ENCODE data around the gene ROBO2.

Gene ROBO2

DNA sequence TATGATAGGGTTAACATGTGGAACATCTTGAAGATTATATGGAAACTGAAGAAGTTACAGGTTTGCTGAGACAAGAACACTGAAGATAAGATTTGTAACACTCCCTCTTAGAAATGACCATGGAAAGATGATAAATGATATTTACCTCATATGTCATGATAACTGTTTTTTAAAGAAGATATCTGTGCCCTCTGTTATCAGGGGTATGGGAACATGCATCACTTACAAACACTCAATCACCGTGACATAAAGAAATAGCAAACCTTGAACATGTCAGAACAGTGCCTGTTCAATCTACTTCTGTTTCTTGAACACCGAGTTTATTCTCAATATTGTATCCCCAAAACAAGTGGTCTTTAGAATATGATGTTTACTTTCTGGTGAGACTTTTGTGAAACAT lies 149.4 kb downstream of the ROBO2 start:
- Histone ChIP-seq H3K27me3 (ENCODE audit: insufficient read depth, low read length) (no peaks in the 10 kb centered on the region), H2AFZ (ENCODE audit: low read depth, low read length) (no peak overlapping the region), H3K9me3 (ENCODE audit: low read length) (no peaks in the 10 kb centered on the region), H3K4me1 (ENCODE audit: insufficient read depth, low read length) (no peaks in the 10 kb centered on the region), H3K4me3 (ENCODE audit: low read length) (no peak overlapping the region), H3K36me3 (ENCODE audit: insufficient read depth, low read length) (no peaks in the 10 kb centered on the region)

DNA sequence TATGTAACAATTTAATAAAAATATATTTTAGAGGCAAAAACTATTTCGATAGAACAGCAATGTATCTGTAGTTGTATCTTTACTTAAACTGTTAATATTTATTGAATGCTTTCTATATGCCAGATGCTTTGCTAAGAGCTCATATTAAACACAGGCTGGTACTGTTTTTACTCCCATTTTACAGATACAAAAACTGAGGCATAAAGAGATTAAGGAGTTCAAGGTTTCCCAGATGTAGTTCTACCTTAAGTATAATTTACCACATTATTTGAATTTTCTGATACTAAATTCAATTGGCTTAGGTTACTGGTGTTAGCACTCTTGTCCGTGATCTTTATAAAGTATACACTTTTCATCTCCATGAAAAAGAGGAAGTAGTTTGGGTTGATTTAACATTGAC lies 149.8 kb downstream of the ROBO2 start:
- no peak overlapping the region for H3K4me3 ChIP-seq (ENCODE audit: low read length)

DNA sequence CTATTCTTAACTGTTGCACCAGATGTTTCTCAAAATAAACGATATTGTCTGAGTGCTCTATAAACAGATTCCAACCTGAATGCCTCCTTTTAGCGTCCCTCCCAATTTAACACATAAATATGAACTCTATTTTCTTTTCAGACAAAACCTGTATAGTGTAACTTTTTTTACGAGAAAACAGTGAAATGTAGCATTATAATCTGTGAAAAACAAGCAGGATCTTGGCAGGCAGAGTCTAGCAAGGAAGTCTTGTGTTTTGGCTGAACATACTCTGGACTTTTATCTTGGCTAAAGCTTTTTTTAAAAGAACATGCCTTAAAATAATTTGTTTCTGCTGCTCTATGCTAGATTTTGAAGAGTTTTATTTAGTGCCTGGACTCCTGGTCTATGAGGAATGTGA lies 150.5 kb downstream of the ROBO2 start:
- H2AFZ ChIP-seq (ENCODE audit: low read depth, low read length): no peak overlapping the region
- H3K4me3 ChIP-seq (ENCODE audit: low read length): no peak overlapping the region
- no peaks in the 10 kb centered on the region for H3K4me1 ChIP-seq (ENCODE audit: insufficient read depth, low read length)
- H3K36me3 ChIP-seq (ENCODE audit: insufficient read depth, low read length): no peaks in the 10 kb centered on the region
- H3K27me3 ChIP-seq (ENCODE audit: insufficient read depth, low read length): no peaks in the 10 kb centered on the region
- H3K9me3 ChIP-seq (ENCODE audit: low read length): no peaks in the 10 kb centered on the region

More for the DNA sequence above, 149.8 kb downstream of the ROBO2 start:
- no peaks in the 10 kb centered on the region for H3K27me3 ChIP-seq (ENCODE audit: insufficient read depth, low read length)
- H2AFZ ChIP-seq (ENCODE audit: low read depth, low read length): no peak overlapping the region
- no peaks in the 10 kb centered on the region for H3K36me3 ChIP-seq (ENCODE audit: insufficient read depth, low read length)
- H3K9me3 ChIP-seq (ENCODE audit: low read length): no peaks in the 10 kb centered on the region
- H3K4me1 ChIP-seq (ENCODE audit: insufficient read depth, low read length): no peaks in the 10 kb centered on the region

DNA sequence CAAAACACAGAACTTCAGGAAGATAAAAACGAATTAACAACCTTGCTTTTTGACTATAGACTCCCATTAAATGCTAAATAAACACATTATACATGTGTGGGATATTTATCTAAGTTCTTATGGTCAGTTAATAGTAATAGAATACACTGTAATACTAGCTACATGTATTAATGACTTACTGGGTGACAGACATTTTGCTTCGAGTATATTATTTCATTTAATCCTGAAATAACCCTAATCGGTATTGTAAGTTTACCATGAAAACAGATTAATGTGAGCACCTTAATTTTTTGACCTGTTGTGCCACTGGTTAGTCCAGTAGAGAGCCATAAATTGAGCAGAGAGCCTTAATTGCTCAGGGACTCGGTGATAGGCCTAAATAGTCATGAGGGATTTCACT lies 151.1 kb downstream of the ROBO2 start:
- H3K9me3 ChIP-seq (ENCODE audit: low read length): no peaks in the 10 kb centered on the region
- no peak overlapping the region for H2AFZ ChIP-seq (ENCODE audit: low read depth, low read length)
- no peaks in the 10 kb centered on the region for H3K4me1 ChIP-seq (ENCODE audit: insufficient read depth, low read length)
- no peaks in the 10 kb centered on the region for H3K27me3 ChIP-seq (ENCODE audit: insufficient read depth, low read length)
- no peaks in the 10 kb centered on the region for H3K36me3 ChIP-seq (ENCODE audit: insufficient read depth, low read length)
- no peak overlapping the region for H3K4me3 ChIP-seq (ENCODE audit: low read length)

DNA sequence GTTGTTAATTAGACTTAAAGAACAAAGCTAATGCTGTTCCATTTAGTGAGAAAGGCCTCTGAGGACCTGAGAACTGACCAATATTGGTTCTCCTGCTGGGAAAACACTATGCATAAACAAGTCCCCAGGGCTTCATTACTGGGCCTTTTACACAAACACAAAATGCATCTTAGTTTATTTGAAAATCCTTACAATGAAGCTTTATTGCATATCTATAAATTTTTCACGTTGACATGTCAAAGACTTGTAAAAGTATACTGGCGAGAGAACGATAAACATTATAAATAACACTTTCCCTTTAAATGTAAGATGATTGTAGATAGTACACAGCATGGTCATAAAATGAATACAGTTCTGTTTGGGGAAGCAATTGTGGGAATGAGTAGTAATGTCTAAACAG lies 151.7 kb downstream of the ROBO2 start:
- Histone ChIP-seq H3K27me3 (ENCODE audit: insufficient read depth, low read length) (no peaks in the 10 kb centered on the region), H3K4me3 (ENCODE audit: low read length) (no peak overlapping the region), H3K4me1 (ENCODE audit: insufficient read depth, low read length) (no peaks in the 10 kb centered on the region)

DNA sequence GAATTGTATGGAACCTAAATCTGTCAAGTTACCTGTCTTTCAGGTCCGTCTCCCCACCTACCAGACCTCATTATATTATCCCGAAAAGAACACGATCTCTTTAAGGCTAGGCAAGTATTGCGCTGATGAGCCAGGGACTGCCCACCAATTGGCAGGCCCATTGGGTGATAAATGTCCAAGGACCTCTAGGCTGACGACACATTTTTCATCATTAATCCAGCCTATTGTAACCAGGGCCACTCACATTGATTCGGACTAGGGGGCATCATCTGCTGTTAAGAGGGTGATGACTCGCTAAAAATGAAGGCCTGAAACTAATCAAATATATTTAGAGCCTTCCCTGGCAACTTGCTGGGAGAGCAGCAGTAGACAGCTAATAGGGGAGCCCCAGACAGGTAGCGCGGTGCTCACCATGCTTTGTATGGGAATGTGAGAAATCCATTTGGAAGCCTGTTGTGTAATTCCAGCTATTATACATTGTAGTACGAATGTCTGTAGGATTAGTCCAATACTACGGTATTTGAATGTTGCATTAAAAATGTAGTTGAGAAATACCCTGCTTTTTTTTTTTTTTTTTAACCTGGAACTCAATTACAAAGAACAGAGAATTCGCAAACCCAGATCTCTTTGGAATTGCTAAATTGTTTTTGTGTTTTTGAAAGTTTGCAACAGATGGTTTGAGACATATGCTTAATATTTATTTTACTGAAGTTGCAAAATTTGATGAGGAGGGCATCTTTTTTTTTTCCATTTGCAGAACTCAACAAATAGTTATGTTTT lies 156.1 kb downstream of the ROBO2 start:
- Histone ChIP-seq H2AFZ (ENCODE audit: low read depth, low read length) (no peak overlapping the region), H3K27me3 (ENCODE audit: insufficient read depth, low read length) (no peaks in the 10 kb centered on the region), H3K36me3 (ENCODE audit: insufficient read depth, low read length) (no peaks in the 10 kb centered on the region), H3K4me1 (ENCODE audit: insufficient read depth, low read length) (no peaks in the 10 kb centered on the region), H3K9me3 (ENCODE audit: low read length) (no peaks in the 10 kb centered on the region), H3K4me3 (ENCODE audit: low read length) (no peak overlapping the region)

More for the DNA sequence above, 151.7 kb downstream of the ROBO2 start:
- Histone ChIP-seq H3K9me3 (ENCODE audit: low read length) (no peaks in the 10 kb centered on the region), H2AFZ (ENCODE audit: low read depth, low read length) (no peak overlapping the region), H3K36me3 (ENCODE audit: insufficient read depth, low read length) (no peaks in the 10 kb centered on the region)

DNA sequence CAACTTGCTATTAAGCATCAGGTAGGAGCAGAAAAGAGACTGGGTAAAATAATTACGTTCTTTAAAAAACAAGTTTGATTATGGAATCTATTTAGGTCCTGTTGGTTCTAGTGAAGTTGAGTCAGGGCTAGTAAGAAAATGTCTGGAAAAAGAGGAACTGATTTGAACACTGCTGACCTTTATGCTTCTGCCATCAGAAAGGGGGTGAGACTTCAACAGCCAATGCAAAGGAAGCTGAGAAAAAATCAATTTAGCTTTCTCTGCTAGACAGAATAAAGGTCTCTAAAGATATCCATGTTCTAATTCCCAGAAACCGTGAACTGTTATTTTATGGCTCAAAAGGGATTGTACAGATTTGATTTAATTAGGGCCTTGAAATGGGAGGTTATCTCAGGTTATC lies 157.5 kb downstream of the ROBO2 start:
- no peak overlapping the region for H2AFZ ChIP-seq (ENCODE audit: low read depth, low read length)
- H3K4me1 ChIP-seq (ENCODE audit: insufficient read depth, low read length): no peaks in the 10 kb centered on the region
- no peak overlapping the region for H3K4me3 ChIP-seq (ENCODE audit: low read length)
- no peaks in the 10 kb centered on the region for H3K9me3 ChIP-seq (ENCODE audit: low read length)
- H3K27me3 ChIP-seq (ENCODE audit: insufficient read depth, low read length): no peaks in the 10 kb centered on the region
- H3K36me3 ChIP-seq (ENCODE audit: insufficient read depth, low read length): no peaks in the 10 kb centered on the region

DNA sequence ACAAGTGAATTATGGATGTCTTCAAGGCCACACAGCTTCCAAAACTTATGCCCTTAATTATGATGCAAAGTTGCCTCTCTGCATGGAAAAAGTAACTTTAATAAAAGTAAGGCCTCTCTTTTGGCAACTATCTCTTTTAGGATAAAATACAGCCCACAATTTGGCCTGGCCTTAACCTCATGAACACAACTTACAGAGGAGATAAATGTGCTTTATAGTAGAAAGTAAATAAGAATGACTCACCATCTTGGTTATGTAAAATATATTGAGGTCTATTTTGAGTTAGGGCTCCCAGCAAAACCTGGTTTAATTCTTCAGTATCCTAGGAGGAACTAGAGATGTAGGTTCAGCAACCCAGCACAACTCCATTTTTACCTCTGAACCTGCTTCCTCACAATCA lies 164.0 kb downstream of the ROBO2 start:
- Histone ChIP-seq H3K36me3 (ENCODE audit: insufficient read depth, low read length) (no peaks in the 10 kb centered on the region), H3K27me3 (ENCODE audit: insufficient read depth, low read length) (no peaks in the 10 kb centered on the region), H2AFZ (ENCODE audit: low read depth, low read length) (no peak overlapping the region), H3K4me1 (ENCODE audit: insufficient read depth, low read length) (no peaks in the 10 kb centered on the region), H3K4me3 (ENCODE audit: low read length) (no peak overlapping the region), H3K9me3 (ENCODE audit: low read length) (no peaks in the 10 kb centered on the region)

DNA sequence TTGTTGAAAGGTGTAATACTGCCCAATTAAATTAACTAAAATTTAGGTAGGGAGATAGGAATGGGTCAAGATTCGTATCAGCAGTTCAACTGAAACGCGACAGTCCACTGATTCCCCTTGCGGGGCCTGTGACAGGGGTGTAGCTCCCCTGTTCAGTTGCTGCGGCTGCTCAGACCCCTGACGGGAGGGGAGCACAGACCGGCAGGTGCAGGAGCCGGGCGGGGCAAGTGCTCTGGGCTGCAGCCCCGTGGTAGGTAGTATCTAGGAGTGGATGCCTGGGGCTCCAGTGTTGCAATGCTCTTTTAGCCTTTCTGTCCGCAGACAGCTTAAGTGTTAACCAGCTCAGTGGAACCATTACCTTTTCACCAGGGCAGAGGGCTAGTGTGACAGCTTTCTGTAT lies 164.9 kb downstream of the ROBO2 start:
- Histone ChIP-seq H3K9me3 (ENCODE audit: low read length) (no peaks in the 10 kb centered on the region), H2AFZ (ENCODE audit: low read depth, low read length) (no peak overlapping the region), H3K27me3 (ENCODE audit: insufficient read depth, low read length) (no peaks in the 10 kb centered on the region), H3K36me3 (ENCODE audit: insufficient read depth, low read length) (no peaks in the 10 kb centered on the region), H3K4me1 (ENCODE audit: insufficient read depth, low read length) (no peaks in the 10 kb centered on the region), H3K4me3 (ENCODE audit: low read length) (no peak overlapping the region)

DNA sequence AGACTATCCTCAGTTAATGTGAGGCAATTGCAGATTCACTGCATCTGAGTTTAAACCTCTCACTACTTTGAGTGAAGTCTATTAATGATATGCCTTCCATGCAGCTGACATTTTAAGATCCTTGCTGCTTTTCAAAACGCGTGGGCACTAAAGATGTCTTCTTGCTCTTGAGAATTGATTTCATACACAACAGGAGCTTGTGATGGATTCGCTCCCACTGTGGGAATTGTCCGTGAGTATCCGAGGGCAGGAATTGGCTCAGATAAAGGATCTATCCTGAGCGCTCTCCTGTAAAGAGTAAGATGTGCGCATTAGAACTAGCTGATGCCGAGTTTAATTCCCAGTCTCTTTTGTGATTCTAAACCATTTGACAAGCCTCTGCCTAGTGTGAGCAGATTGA lies 167.9 kb downstream of the ROBO2 start:
- Histone ChIP-seq H2AFZ (ENCODE audit: low read depth, low read length) (no peak overlapping the region), H3K4me3 (ENCODE audit: low read length) (no peak overlapping the region), H3K4me1 (ENCODE audit: insufficient read depth, low read length) (no peaks in the 10 kb centered on the region), H3K27me3 (ENCODE audit: insufficient read depth, low read length) (no peaks in the 10 kb centered on the region), H3K36me3 (ENCODE audit: insufficient read depth, low read length) (no peaks in the 10 kb centered on the region), H3K9me3 (ENCODE audit: low read length) (no peaks in the 10 kb centered on the region)

DNA sequence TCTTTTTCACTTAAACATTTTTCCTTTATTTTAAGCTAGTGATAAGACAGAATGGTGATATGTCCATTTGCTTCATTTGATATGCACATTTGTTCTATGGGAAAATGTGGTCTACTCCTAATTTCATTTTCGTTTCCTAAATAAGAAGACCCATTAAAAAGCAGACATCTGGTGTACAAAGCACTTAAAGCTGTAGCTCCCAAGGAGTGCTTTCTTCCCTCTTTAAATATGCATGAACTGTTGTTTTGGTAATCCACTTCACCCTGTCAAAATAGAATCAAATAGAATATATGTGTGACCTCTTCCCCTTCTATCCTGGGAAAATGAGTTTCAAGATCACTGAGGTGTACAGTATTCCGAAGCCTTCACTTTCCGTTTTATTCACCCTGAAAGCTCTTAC lies 182.8 kb downstream of the ROBO2 start:
- no peaks in the 10 kb centered on the region for H3K36me3 ChIP-seq (ENCODE audit: insufficient read depth, low read length)
- no peaks in the 10 kb centered on the region for H3K4me1 ChIP-seq (ENCODE audit: insufficient read depth, low read length)
- no peaks in the 10 kb centered on the region for H3K27me3 ChIP-seq (ENCODE audit: insufficient read depth, low read length)
- H2AFZ ChIP-seq (ENCODE audit: low read depth, low read length): no peak overlapping the region
- no peaks in the 10 kb centered on the region for H3K9me3 ChIP-seq (ENCODE audit: low read length)
- no peak overlapping the region for H3K4me3 ChIP-seq (ENCODE audit: low read length)

DNA sequence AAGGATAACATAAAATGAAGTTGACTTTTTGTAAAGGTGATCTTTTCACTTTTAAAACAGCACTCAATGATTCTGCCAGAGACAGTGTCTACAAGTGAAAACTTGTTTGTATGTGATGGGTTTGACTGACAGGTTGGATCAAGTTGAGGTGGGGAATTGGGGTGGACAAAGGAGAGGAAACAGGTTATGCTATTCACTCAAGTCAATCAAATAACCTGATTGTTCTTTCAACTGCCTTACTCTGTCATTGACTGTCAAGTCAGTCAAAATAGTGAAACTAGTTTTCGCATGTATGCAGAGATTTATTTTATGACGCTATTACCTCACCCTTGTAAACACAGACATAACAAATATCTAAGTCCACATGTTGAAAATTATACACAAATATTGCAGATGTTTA lies 187.7 kb downstream of the ROBO2 start:
- Histone ChIP-seq H3K4me3 (ENCODE audit: low read length) (no peak overlapping the region), H2AFZ (ENCODE audit: low read depth, low read length) (no peak overlapping the region), H3K27me3 (ENCODE audit: insufficient read depth, low read length) (no peaks in the 10 kb centered on the region), H3K9me3 (ENCODE audit: low read length) (no peaks in the 10 kb centered on the region), H3K4me1 (ENCODE audit: insufficient read depth, low read length) (no peaks in the 10 kb centered on the region), H3K36me3 (ENCODE audit: insufficient read depth, low read length) (no peaks in the 10 kb centered on the region)

DNA sequence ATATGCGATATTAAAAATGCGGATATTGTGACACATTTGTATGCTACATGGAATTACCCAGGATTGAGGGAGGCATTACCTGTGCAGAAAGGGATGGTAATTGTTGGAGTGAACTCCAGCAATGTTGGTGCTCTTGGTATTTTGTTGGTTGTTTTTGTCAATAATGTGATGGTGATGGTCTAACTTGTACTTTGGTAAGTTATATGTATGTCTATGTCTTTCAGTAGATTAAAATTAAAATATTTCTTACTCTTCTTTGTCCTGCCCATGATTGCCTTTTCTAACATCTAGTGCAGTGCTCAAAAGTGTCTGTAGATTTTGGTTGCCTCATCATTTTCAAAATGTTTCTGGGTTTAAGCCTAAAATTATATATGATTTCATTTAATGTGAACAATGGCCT lies 192.7 kb downstream of the ROBO2 start:
- Histone ChIP-seq H3K36me3 (ENCODE audit: insufficient read depth, low read length) (no peaks in the 10 kb centered on the region), H3K4me1 (ENCODE audit: insufficient read depth, low read length) (peaks cover 3% of the 10 kb centered on the region), H3K4me3 (ENCODE audit: low read length) (no peak overlapping the region)

DNA sequence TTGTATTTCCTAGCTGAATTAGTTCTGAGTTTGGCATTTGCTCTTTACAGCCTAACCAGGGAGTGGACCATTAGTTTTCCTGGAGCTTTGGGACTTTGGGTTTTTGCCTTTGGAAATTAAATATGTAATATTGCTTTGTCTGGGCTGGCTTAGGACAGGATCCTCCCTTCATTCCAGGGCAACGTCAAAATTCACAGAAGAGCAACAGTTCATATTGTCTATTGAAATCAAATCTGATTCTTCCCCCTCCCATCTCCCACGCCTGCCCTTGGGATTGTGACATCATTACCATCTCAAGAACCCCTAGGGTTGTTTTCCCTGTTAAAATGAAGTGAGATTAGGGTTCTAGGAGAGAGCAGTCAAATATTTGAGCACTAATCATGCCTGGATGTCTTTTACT lies 194.1 kb downstream of the ROBO2 start:
- no peaks in the 10 kb centered on the region for H3K36me3 ChIP-seq (ENCODE audit: insufficient read depth, low read length)
- peaks cover 3% of the 10 kb centered on the region for H3K4me1 ChIP-seq (ENCODE audit: insufficient read depth, low read length)
- H3K27me3 ChIP-seq (ENCODE audit: insufficient read depth, low read length): no peaks in the 10 kb centered on the region
- no peak overlapping the region for H2AFZ ChIP-seq (ENCODE audit: low read depth, low read length)
- H3K4me3 ChIP-seq (ENCODE audit: low read length): no peak overlapping the region
- H3K9me3 ChIP-seq (ENCODE audit: low read length): no peaks in the 10 kb centered on the region

More for the DNA sequence above, 192.7 kb downstream of the ROBO2 start:
- H3K9me3 ChIP-seq (ENCODE audit: low read length): no peaks in the 10 kb centered on the region
- H3K27me3 ChIP-seq (ENCODE audit: insufficient read depth, low read length): no peaks in the 10 kb centered on the region
- H2AFZ ChIP-seq (ENCODE audit: low read depth, low read length): no peak overlapping the region

Data from neuron (in vitro differentiated cells).